AG04449 (cell line): ENCODE measurements around the gene GNG7.

ENCODE experiments used
- CTCF ChIA-PET: fragments of 350-600 bp; formaldehyde crosslinking; extraction: SDS; loops from one replicate; lab custom pipeline; 2021; ENCODE audit warnings: antibody characterized with exemption; lab: Yijun Ruan, JAX
- POLR2A ChIA-PET: fragments of 400-600, 350-600 bp; formaldehyde crosslinking; extraction: SDS; loops from one replicate; lab custom pipeline; 2020; ENCODE audit warnings: antibody characterized with exemption, inconsistent platforms; lab: Yijun Ruan, JAX
- DNase-seq: peaks from one replicate; pipeline ENCODE4 v3.0.0-alpha.2; 2010; ENCODE audit warnings: low read depth, low spot score
- H3K4me3 ChIP-seq: 2 replicates; pipeline ENCODE4 v1.5.1; 2011; ENCODE audit warnings: low read depth, mild to moderate bottlenecking, control low read depth, low read length
- CTCF ChIP-seq: IDR thresholded peaks from one replicate; pipeline ENCODE4 v1.5.1; 2011; ENCODE audit warnings: mild to moderate bottlenecking, moderate library complexity, low read length, control low read depth, inconsistent platforms; ENCODE audit not compliant: insufficient read depth; ENCODE audit errors: missing control alignments

Gene GNG7

GRCh38 chr19:2487842-2488241 is 214.7 kb downstream of the GNG7 start:
- TF ChIP-seq CTCF, result no peak
- DNase-seq, result no peak
- ChIA-PET CTCF (interaction anchor here (1.2 kb wide), 1 partner anchor 7 kb away, joined by 4 read pairs; no protein-coding TSS in a partner anchor), POLR2A (interaction anchor here (6.9 kb wide), 1 partner anchor 11 kb away, joined by 79 read pairs; the partner anchor contains the start of gene GADD45B)
- H3K4me3 ChIP-seq, result no peak overlapping the region

- CTCF ChIA-PET, result no interaction called here
- no peak overlapping the region for H3K4me3 ChIP-seq
- TF ChIP-seq CTCF, result no peak
- DNase-seq, result no peak
- POLR2A ChIA-PET, result interaction anchor here (6.9 kb wide), 1 partner anchor 10 kb away, joined by 79 read pairs; the partner anchor contains the start of gene GADD45B
Measured at GRCh38 chr19:2487090-2487489, 215.4 kb downstream of the GNG7 start.

GRCh38 chr19:2485428-2485827 is 217.1 kb downstream of the GNG7 start:
- ChIA-PET CTCF (no interaction called here), POLR2A (no interaction called here)
- DNase-seq, result no peak
- no peak overlapping the region for H3K4me3 ChIP-seq
- no peak for TF ChIP-seq CTCF

GRCh38 chr19:2484178-2484937 is 218.1 kb downstream of the GNG7 start:
- H3K4me3 ChIP-seq, result no peak overlapping the region
- ChIA-PET POLR2A (interaction anchor here (1.3 kb wide), 1 partner anchor 8 kb away, joined by 9 read pairs; the partner anchor contains the start of gene GADD45B), CTCF (interaction anchor here (0.7 to 1.0 kb wide), 2 partner anchors 127 to 130 kb away, joined by 3 to 4 read pairs; no protein-coding TSS in a partner anchor)
- no peak for DNase-seq
- TF ChIP-seq CTCF, result no peak

GRCh38 chr19:2483484-2484151 is 218.9 kb downstream of the GNG7 start:
- no peak for DNase-seq
- TF ChIP-seq CTCF, result no peak
- no peak overlapping the region for H3K4me3 ChIP-seq
- CTCF ChIA-PET, result interaction anchor here (1.0 kb wide), 1 partner anchor 128 kb away, joined by 4 read pairs; no protein-coding TSS in a partner anchor
- POLR2A ChIA-PET, result interaction anchor here (1.3 kb wide), 1 partner anchor 8 kb away, joined by 9 read pairs; the partner anchor contains the start of gene GADD45B

- no peak for TF ChIP-seq CTCF
- no peak for DNase-seq
- CTCF ChIA-PET, result no interaction called here
- POLR2A ChIA-PET, result no interaction called here
- H3K4me3 ChIP-seq, result no peak overlapping the region
Measured at GRCh38 chr19:2483084-2483483, 219.4 kb downstream of the GNG7 start.
